Fibroblast of mammary gland (primary cell): ENCODE data around the gene KIF21A.

ENCODE experiments used
- DNase-seq: peaks from one replicate; pipeline ENCODE4 v3.0.0-alpha.2; 2010; ENCODE audit warnings: low read depth
- H3K4me3 ChIP-seq: 2 replicates; pipeline ENCODE4 v1.5.1; 2011; ENCODE audit warnings: low read depth, mild to moderate bottlenecking, low read length, moderate library complexity; ENCODE audit not compliant: control insufficient read depth
- TF ChIP-seq, protein P1 (sequence below): conservative IDR thresholded peaks from 2 replicates; pipeline ENCODE4 v1.5.1; 2011; ENCODE audit warnings: low read depth, low read length, inconsistent platforms; ENCODE audit not compliant: control insufficient read depth, insufficient read depth

Gene KIF21A

DNA sequence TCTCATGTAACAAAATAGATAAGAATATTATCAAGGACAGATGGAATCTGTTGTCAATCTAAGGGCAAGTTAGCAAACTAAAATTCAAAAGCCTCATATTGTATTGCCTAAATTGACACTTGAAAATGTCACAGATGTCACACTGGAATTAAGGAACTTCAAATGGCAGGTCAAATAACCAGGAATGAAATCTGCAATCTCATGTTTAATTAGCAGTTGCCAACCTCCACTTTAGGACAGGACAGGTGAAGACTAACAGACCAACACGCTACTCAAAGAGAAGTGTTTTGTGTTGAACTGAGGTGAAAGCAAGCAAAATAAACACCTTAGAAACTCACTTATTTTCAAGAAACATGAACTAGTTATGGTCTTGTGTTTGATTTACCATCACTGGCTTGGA is 11.1 kb downstream of the KIF21A start:
- TF ChIP-seq, protein P1, sequence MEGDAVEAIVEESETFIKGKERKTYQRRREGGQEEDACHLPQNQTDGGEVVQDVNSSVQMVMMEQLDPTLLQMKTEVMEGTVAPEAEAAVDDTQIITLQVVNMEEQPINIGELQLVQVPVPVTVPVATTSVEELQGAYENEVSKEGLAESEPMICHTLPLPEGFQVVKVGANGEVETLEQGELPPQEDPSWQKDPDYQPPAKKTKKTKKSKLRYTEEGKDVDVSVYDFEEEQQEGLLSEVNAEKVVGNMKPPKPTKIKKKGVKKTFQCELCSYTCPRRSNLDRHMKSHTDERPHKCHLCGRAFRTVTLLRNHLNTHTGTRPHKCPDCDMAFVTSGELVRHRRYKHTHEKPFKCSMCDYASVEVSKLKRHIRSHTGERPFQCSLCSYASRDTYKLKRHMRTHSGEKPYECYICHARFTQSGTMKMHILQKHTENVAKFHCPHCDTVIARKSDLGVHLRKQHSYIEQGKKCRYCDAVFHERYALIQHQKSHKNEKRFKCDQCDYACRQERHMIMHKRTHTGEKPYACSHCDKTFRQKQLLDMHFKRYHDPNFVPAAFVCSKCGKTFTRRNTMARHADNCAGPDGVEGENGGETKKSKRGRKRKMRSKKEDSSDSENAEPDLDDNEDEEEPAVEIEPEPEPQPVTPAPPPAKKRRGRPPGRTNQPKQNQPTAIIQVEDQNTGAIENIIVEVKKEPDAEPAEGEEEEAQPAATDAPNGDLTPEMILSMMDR: no peak
- no peak for DNase-seq
- H3K4me3 ChIP-seq: no peak overlapping the region

DNA sequence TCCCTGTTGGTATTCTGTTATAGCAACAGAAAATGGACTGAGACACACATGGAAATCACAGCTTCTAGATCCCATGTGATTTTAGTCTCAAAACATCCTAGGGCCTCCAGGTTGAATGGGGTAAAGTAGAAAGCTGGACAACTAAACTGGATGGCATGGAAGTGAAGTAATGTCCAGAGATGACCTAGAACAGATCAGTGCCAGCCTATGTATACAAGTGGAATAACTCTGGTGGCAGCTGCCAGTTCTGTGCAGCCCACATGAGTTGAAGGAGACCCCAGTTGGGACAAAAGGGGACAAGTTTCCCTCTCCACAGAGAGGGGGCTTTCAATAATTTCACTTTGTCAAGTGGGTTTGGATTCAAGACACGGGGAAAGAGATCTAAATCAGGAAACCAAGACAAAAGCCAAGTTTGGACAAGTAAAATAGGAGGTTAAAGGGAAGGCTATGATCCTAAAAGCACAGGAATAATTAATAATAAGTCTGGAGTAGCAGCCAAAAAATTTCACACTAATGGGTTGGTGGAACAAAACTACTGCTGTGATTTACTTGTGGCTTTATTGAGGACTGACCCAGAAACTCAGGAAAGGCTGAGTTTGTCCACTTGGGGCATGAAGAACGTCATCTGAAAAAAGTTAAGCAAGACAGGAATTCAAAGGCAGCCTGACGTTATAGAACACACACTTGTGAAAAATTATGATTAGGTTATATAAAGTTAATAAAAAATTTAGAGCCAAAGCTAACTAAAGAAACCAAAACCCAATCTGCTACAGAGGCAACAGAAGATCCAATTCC is 11.7 kb downstream of the KIF21A start:
- DNase-seq: peak; percentile 12
- no peak overlapping the region for H3K4me3 ChIP-seq
- TF ChIP-seq, protein P1: no peak

DNA sequence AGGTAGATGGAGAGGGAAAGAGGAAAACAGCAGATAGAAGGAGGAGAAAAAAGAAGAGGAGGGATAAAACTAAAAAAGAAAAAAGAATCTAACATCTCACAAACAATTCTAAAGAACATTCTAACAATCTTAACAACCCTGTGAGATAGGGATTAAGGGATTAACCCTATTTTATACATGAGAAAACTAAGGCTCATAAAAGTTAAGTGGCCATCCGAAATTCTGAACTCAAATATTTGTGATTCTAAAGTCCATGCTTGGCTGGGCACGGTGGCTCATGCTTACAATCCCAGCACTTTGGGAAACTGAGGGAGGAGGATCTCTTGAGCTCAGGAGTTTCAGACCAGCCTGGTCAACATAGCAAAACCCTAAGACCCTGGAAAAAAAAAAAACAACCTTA is 13.1 kb downstream of the KIF21A start:
- DNase-seq: no peak
- no peak overlapping the region for H3K4me3 ChIP-seq
- TF ChIP-seq, protein P1: no peak

DNA sequence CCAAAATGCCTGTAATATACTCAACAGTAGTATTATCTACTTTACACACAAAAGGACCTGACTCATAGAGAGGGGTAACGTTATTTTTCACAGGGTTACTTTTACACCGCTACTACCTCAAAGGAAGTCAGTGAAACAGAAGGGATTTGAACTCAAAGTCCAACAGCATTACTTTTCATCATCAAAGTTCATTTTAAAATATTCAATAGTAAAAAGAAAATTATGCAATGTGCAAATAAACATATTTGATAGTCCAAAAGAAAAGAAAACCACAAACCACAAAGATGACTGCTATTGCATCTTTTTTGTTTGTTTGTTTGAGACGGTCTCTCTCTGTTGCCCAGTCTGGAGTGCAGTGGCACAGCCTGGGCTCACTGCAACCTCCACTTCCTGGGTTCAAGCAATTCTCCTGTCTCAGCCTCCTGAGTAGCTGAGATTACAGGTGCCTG is 15.5 kb downstream of the KIF21A start:
- TF ChIP-seq, protein P1: no peak
- peak; percentile 41 for DNase-seq
- H3K4me3 ChIP-seq: no peak overlapping the region

DNA sequence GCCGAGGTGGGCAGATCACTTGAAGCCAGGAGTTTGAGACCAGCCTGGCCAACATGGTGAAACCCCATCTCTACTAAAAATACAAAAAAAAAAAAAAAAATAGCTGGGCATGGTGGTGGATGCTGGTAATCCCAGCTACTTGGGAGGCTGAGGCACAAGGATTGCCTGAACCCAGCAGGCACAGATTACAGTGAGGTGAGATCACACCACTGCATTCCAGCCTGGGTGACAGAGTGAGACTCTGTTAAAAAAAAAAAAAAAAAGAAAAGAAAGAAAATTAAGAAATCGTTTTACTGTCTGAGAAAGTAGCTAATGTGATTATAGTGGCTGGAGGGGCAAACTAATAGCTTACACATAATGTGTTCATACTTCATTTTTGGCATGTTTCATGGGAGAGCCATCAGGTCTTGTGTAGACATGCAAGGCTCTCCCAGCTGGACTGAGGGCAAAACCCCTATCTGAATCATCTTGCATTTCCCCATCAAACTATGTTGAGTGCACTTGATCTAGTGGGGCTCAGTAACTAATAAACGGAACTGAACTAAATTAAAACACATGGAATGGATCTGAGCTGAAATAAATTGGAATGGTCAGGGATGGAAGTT is 16.2 kb downstream of the KIF21A start:
- DNase-seq: peak; percentile 86
- TF ChIP-seq, protein P1: no peak
- no peak overlapping the region for H3K4me3 ChIP-seq

DNA sequence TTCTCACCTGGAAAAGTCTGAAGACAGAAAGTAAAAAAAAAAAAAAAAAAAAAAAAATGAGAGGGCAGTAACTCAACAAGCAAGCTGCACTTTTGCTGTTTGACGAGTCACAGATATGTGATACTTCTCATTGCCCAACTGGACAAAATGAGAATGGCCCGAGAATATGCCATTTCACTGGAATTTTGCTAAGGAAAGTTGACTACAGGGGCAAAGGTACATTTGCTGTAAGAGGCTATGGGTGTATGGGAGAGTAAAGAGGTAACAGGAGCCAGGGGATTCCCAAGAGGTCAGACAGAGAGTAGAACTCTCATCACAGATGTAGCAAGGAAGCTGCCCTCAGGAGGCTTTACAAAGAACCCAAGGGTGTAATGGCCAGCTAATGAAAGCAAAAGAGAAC is 22.9 kb downstream of the KIF21A start:
- TF ChIP-seq, protein P1: no peak
- DNase-seq: peak; percentile 7
- H3K4me3 ChIP-seq: no peak overlapping the region
